AG04450 (cell line): ENCODE measurements around the gene STX2. TPM values are rescaled to one million over a fixed set of nuclear protein-coding genes. Genes with fewer than 3 reads are reported as not detected.

ENCODE experiments used
- CTCF ChIA-PET: fragments of 300-600, 350-600 bp; formaldehyde crosslinking; extraction: SDS; loops from one replicate; lab custom pipeline; 2022; ENCODE audit warnings: antibody characterized with exemption, inconsistent platforms; lab: Charles Lee
- POLR2A ChIA-PET: fragments of 350-600 bp; formaldehyde crosslinking; extraction: SDS; loops from one replicate; lab custom pipeline; 2021; ENCODE audit warnings: antibody characterized with exemption, inconsistent platforms; lab: Yijun Ruan, JAX
- DNase-seq: peaks from one replicate; pipeline ENCODE4 v3.0.0-alpha.2; 2011; ENCODE audit warnings: low read depth, low spot score
- H3K27ac ChIP-seq: one replicate; pipeline ENCODE4 v1.5.1; 2012; ENCODE audit warnings: low read depth, low read length, control low read depth
- H3K27me3 ChIP-seq: one replicate; pipeline ENCODE4 v1.6.0; 2012; ENCODE audit warnings: low read length; ENCODE audit not compliant: control insufficient read depth, insufficient read depth
- H3K4me3 ChIP-seq: 2 replicates; pipeline ENCODE4 v1.5.1; 2011; ENCODE audit warnings: mild to moderate bottlenecking, low read depth, low read length, control low read depth
- H3K9me3 ChIP-seq: 2 replicates; pipeline ENCODE4 v1.5.1; 2012; ENCODE audit warnings: low read length; ENCODE audit not compliant: control insufficient read depth, insufficient read depth
- CTCF ChIP-seq: IDR thresholded peaks from 2 replicates; pipeline ENCODE4 v1.5.1; 2011; ENCODE audit warnings: low read depth, low read length, control low read depth, inconsistent platforms
- polyA plus RNA-seq: library from polyadenylated mRNA; depleted of rRNA; stranded (reverse); fragments of >200 nt; gene quantifications from 2 replicates; pipeline ENCODE4 v1.2.3, GENCODE V29; 2011

STX2 gene
- polyA plus RNA-seq, 1 experiment: 42.8 TPM

GRCh38 chr12:130847112-130847511 is 8.1 kb upstream of the STX2 start:
- no peak for DNase-seq
- no peak overlapping the region for H3K27ac ChIP-seq
- ChIA-PET CTCF (interaction anchor here (1.9 kb wide), 1 partner anchor 20 kb away, joined by 5 read pairs; no protein-coding TSS in a partner anchor), POLR2A (no interaction called here)
- peaks cover 2% of the 10 kb centered on the region; the same call in 1 of the 2 replicates for H3K9me3 ChIP-seq
- no peak overlapping the region for H3K4me3 ChIP-seq
- H3K27me3 ChIP-seq: no peaks in the 10 kb centered on the region
- TF ChIP-seq CTCF: no peak

DNA sequence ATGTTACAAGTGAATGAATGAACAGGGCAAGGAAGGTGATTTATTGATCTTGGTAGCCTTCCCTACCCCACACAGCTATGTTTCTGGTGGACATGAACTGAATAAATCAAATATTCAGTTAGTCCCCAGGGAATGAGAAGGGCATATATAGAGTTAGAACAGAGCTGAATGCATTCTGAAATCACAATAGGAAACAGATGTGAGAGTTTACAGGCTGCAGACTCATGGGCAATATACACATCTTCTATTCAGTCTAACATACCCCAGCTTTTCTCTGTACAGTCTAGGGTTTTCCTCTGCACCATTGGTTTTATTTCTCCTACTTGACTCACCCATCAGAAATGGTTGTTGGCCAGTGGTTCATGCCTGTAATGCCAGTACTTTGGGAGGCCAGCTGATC is 7.3 kb upstream of the STX2 start:
- H3K9me3 ChIP-seq: no peaks in the 10 kb centered on the region; the same call in 1 of the 2 replicates
- ChIA-PET CTCF (interaction anchor here (1.9 kb wide), 1 partner anchor 20 kb away, joined by 5 read pairs; no protein-coding TSS in a partner anchor), POLR2A (no interaction called here)
- no peak for TF ChIP-seq CTCF
- H3K27me3 ChIP-seq: no peaks in the 10 kb centered on the region
- H3K27ac ChIP-seq: no peak overlapping the region
- H3K4me3 ChIP-seq: no peak overlapping the region
- DNase-seq: no peak

DNA sequence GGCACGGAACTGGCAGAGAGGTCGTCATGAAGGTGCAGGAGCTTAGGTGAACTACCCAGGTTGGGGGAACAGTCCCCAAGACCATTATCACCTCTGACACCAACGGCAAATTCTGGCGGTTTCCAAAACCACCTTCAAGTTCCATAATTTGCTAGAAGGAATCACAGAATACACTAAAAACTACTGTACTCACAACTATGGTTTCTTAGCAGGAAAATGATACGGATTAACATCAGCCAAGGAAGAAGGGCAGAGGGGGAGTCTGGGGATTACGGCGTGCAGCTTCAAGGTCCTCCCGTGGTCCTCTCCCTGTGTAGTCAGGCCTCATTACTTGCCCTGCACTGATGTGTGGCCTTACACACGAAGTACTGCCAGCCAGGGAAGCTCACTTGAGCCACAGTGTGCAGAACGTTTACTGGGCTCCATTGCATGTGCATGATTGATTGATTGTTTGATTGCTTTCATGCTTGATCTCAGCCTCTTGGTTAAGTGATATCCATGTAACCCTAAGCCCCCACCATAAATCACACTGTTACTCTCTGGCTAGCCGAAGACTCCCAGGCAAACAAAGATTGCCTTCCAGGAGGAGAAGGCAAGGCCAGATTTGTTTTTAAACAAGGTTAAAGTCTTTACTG is 837 bp upstream of the STX2 start:
- H3K27ac ChIP-seq: peak overlapping the region; percentile 57
- peak overlapping the region; percentile 59 for H3K4me3 ChIP-seq
- H3K9me3 ChIP-seq: no peaks in the 10 kb centered on the region
- no peak for TF ChIP-seq CTCF
- CTCF ChIA-PET: interaction anchor here (1.1 to 5.8 kb wide), 6 partner anchors 9 to 81 kb away, joined by 3 to 46 read pairs (median 7); no protein-coding TSS in a partner anchor
- DNase-seq: no peak
- H3K27me3 ChIP-seq: no peaks in the 10 kb centered on the region
- POLR2A ChIA-PET: no interaction called here

DNA sequence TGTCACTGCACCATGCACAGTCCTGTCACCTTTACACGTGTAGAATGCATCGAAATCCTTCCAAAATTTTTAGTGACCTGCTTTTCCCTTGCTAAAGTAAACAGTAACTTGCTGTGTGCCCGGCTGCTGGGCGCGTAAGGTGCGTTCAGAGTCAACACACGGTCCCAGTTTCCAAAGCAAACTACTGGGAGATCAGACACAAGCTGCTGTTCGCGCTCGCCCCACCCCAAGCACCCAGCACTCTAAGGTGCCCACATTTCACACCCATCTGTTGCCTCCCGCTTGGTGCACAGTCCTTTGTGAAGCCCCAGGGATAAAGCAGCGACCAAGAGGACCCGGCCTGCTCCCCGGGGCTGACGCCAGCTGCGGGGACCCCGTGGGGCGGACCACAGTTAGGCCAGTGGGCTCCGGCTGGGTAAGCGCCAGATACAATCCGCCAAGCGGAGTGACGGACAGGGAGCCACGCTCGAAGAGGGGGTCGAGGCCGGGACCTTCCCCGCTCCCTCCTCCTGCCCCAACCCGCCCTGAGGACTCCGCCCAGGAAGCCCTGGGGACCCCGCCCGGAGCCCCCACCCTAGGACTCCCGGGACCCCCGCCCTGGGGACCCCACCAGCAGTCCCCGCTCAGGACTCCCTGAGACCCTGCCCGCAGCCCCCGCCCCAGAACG is 633 bp downstream of the STX2 start:
- H3K27me3 ChIP-seq: no peaks in the 10 kb centered on the region
- no peak for DNase-seq
- no peak overlapping the region for H3K27ac ChIP-seq
- ChIA-PET POLR2A (interaction anchor here (1.5 kb wide), 1 partner anchor 36 kb away, joined by 5 read pairs; no protein-coding TSS in a partner anchor), CTCF (interaction anchor here (1.4 to 5.8 kb wide), 5 partner anchors 11 to 32 kb away, joined by 5 to 46 read pairs (median 7); no protein-coding TSS in a partner anchor)
- no peak for TF ChIP-seq CTCF
- H3K4me3 ChIP-seq: peak overlapping the region; percentile 84
- no peaks in the 10 kb centered on the region for H3K9me3 ChIP-seq

GRCh38 chr12:130835436-130835835 is 3.6 kb downstream of the STX2 start:
- DNase-seq: no peak
- Histone ChIP-seq H3K27ac (no peak overlapping the region), H3K27me3 (no peaks in the 10 kb centered on the region), H3K4me3 (no peak overlapping the region), H3K9me3 (no peaks in the 10 kb centered on the region)
- POLR2A ChIA-PET: interaction anchor here (1.2 kb wide), 1 partner anchor 59 kb away, joined by 3 read pairs; no protein-coding TSS in a partner anchor
- TF ChIP-seq CTCF: no peak
- CTCF ChIA-PET: interaction anchor here (1.1 to 5.8 kb wide), 2 partner anchors 10 to 16 kb away, joined by 3 to 46 read pairs; no protein-coding TSS in a partner anchor
